ENCODE data around the gene HNF1B.
A peak's percentile ranks its signal among the peaks of the same experiment; 100 is the strongest.
"Not testable (repeated sequence)": the region's sequence is repeated elsewhere in the genome, so short reads cannot be mapped to it uniquely, and the experiment has no call there.

Gene HNF1B

GRCh38 chr17:37744961-37745800, at the start of gene HNF1B:
TSS of gene HNF1B (minus strand) at chr17:37745059. CDS start at chr17:37744884, 175 bp downstream.
- DNase-seq (ENCODE audit: low read depth) = no peak

- DNase-seq (ENCODE audit: low read depth) = no peak
Observed at GRCh38 chr17:37792787-37793186, 47.9 kb upstream of the HNF1B start.

- DNase-seq (ENCODE audit: low read depth) = no peak
Observed at GRCh38 chr17:37791447-37792399, 46.9 kb upstream of the HNF1B start.

GRCh38 chr17:37789771-37790541, 45.1 kb upstream of the HNF1B start:
- no peak for DNase-seq (ENCODE audit: low read depth)

GRCh38 chr17:37789021-37789565, 44.2 kb upstream of the HNF1B start:
- no peak for DNase-seq (ENCODE audit: low read depth)

GRCh38 chr17:37788526-37788925, 43.7 kb upstream of the HNF1B start:
- DNase-seq (ENCODE audit: low read depth) = no peak

GRCh38 chr17:37787055-37787757, 42.3 kb upstream of the HNF1B start:
- DNase-seq (ENCODE audit: low read depth) = no peak

GRCh38 chr17:37786481-37786880, 41.6 kb upstream of the HNF1B start:
- DNase-seq (ENCODE audit: low read depth) = no peak

- DNase-seq (ENCODE audit: low read depth) = not testable (repeated sequence)
Observed at GRCh38 chr17:37782460-37782859, 37.6 kb upstream of the HNF1B start.

GRCh38 chr17:37781451-37781850, 36.6 kb upstream of the HNF1B start:
- DNase-seq (ENCODE audit: low read depth) = no peak

GRCh38 chr17:37779554-37779953, 34.7 kb upstream of the HNF1B start:
- DNase-seq (ENCODE audit: low read depth) = no peak

- peak; percentile 24 for DNase-seq (ENCODE audit: low read depth)
Observed at GRCh38 chr17:37774504-37774903, 29.6 kb upstream of the HNF1B start.

- DNase-seq (ENCODE audit: low read depth) = no peak
Observed at GRCh38 chr17:37772982-37773381, 28.1 kb upstream of the HNF1B start.

GRCh38 chr17:37770631-37771518, 26.0 kb upstream of the HNF1B start:
- DNase-seq (ENCODE audit: low read depth) = peak; percentile 11

- DNase-seq (ENCODE audit: low read depth) = no peak
Observed at GRCh38 chr17:37769050-37769449, 24.2 kb upstream of the HNF1B start.

GRCh38 chr17:37768438-37768837, 23.6 kb upstream of the HNF1B start:
- no peak for DNase-seq (ENCODE audit: low read depth)

- no peak for DNase-seq (ENCODE audit: low read depth)
Observed at GRCh38 chr17:37766971-37767370, 22.1 kb upstream of the HNF1B start.

GRCh38 chr17:37764383-37764782, 19.5 kb upstream of the HNF1B start:
- DNase-seq (ENCODE audit: low read depth) = no peak

GRCh38 chr17:37762666-37763065, 17.8 kb upstream of the HNF1B start:
- no peak for DNase-seq (ENCODE audit: low read depth)

- DNase-seq (ENCODE audit: low read depth) = no peak
Observed at GRCh38 chr17:37761961-37762360, 17.1 kb upstream of the HNF1B start.
